Measurements from ENCODE around the gene NFASC. TPM values are rescaled to one million over a fixed set of nuclear protein-coding genes. Genes with fewer than 3 reads are reported as not detected.

Gene NFASC
- total RNA-seq, 1 experiment from 2014 or later = 16.9 TPM

DNA sequence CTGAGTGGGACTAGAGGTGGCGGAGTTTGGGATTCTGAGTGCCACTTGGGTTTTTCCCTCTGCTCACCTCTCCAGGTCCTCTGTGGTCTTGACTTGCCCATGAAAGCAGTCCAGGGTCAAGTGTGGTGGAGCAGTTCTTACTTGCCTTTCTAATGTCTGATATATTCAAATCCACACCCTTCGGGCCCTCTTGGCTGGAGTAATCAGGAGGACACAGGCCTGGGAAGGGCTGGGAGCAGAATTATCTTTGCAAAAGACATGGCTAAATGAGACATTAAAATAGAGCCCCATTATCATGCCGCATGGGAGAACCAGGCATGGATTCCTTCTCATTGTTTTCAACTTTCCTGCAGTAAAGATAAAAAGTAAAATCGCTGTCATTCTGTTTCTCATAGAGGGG is 74.0 kb downstream of the NFASC start:
- DNase-seq (ENCODE audit: low read depth, low spot score) (no peak), ATAC-seq (no peak)
- Histone ChIP-seq H3K27me3 (ENCODE audit: control insufficient read depth, insufficient read depth, low read length) (peaks cover 2% of the 10 kb centered on the region; the same call in 1 of the 2 replicates), H3K27ac (ENCODE audit: low read length) (no peak overlapping the region), H3K9me3 (ENCODE audit: control insufficient read depth, insufficient read depth, low read depth, low read length) (no peaks in the 10 kb centered on the region), H3K4me3 (ENCODE audit: low read depth in 2 of 2, low read length in 2 of 2) (no peak overlapping the region), H3K36me3 (ENCODE audit: control insufficient read depth, insufficient read depth, low read length) (no peaks in the 10 kb centered on the region), H3K4me1 (ENCODE audit: control insufficient read depth, insufficient read depth, low read length) (no peaks in the 10 kb centered on the region)
- CTCF ChIA-PET = no interaction called here
- POLR2A ChIA-PET = no interaction called here
- intact Hi-C loops (cut with micrococcal nuclease; ENCODE audit: unreplicated experiment) (loop anchor here (10.0 kb wide), 1 partner anchor 380 kb away; no protein-coding TSS in a partner anchor), in situ Hi-C loops (cut with HindIII; ENCODE audit: low pct_unique_long_range_greater_than_20kb, low sequenced_read_pairs) (no loop called here)
- BruUV-seq (replicated peaks) = no TSS peak
- TF ChIP-seq TCF7L2 (IDR thresholded peaks at IDR 0.05; ENCODE audit: low read depth, low read length) (no peak), POLR2AphosphoS5 (IDR thresholded peaks at IDR 0.05; ENCODE audit: low read depth, low read length) (no peak), SIN3A (IDR thresholded peaks at IDR 0.05; ENCODE audit: borderline replicate concordance, insufficient read depth, low read depth, low read length) (no peak)
- TF ChIP-seq, protein P1, sequence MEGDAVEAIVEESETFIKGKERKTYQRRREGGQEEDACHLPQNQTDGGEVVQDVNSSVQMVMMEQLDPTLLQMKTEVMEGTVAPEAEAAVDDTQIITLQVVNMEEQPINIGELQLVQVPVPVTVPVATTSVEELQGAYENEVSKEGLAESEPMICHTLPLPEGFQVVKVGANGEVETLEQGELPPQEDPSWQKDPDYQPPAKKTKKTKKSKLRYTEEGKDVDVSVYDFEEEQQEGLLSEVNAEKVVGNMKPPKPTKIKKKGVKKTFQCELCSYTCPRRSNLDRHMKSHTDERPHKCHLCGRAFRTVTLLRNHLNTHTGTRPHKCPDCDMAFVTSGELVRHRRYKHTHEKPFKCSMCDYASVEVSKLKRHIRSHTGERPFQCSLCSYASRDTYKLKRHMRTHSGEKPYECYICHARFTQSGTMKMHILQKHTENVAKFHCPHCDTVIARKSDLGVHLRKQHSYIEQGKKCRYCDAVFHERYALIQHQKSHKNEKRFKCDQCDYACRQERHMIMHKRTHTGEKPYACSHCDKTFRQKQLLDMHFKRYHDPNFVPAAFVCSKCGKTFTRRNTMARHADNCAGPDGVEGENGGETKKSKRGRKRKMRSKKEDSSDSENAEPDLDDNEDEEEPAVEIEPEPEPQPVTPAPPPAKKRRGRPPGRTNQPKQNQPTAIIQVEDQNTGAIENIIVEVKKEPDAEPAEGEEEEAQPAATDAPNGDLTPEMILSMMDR (IDR thresholded peaks at IDR 0.05) = no peak
- TF ChIP-seq, protein P2, sequence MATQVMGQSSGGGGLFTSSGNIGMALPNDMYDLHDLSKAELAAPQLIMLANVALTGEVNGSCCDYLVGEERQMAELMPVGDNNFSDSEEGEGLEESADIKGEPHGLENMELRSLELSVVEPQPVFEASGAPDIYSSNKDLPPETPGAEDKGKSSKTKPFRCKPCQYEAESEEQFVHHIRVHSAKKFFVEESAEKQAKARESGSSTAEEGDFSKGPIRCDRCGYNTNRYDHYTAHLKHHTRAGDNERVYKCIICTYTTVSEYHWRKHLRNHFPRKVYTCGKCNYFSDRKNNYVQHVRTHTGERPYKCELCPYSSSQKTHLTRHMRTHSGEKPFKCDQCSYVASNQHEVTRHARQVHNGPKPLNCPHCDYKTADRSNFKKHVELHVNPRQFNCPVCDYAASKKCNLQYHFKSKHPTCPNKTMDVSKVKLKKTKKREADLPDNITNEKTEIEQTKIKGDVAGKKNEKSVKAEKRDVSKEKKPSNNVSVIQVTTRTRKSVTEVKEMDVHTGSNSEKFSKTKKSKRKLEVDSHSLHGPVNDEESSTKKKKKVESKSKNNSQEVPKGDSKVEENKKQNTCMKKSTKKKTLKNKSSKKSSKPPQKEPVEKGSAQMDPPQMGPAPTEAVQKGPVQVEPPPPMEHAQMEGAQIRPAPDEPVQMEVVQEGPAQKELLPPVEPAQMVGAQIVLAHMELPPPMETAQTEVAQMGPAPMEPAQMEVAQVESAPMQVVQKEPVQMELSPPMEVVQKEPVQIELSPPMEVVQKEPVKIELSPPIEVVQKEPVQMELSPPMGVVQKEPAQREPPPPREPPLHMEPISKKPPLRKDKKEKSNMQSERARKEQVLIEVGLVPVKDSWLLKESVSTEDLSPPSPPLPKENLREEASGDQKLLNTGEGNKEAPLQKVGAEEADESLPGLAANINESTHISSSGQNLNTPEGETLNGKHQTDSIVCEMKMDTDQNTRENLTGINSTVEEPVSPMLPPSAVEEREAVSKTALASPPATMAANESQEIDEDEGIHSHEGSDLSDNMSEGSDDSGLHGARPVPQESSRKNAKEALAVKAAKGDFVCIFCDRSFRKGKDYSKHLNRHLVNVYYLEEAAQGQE (IDR thresholded peaks at IDR 0.05; ENCODE audit: insufficient read depth in 1 of 2, low read depth in 2 of 2, low read length in 1 of 2) = no peak

DNA sequence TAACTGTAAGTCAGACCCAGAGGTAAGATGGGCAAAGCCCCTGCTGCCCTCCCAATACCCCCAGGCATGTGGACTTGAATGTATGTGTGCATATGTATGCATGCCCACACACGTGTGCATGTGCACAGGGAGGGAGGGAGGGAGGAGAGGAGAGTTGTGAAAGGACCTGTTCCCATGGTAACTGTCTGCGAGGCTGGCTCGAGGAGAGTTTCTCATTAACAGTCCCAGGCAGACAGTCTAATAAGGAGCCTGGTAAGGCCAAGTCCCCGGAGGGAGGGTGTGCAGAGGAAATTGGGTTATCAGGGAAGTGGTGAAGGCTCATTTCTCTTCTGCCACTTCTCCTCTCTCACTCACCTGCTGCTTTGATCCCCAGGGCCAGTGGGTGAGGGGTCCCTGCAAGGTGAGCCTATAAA is 74.9 kb downstream of the NFASC start:
- ATAC-seq = no peak
- ChIA-PET CTCF (interaction anchor here (0.6 kb wide), 1 partner anchor 584 kb away, joined by 3 read pairs; no protein-coding TSS in a partner anchor), POLR2A (no interaction called here)
- no peaks in the 10 kb centered on the region for H3K36me3 ChIP-seq (ENCODE audit: control insufficient read depth, insufficient read depth, low read length)
- TF ChIP-seq, protein P1 (IDR thresholded peaks at IDR 0.05) = no peak
- TF ChIP-seq POLR2AphosphoS5 (IDR thresholded peaks at IDR 0.05; ENCODE audit: low read depth, low read length) (no peak), TCF7L2 (IDR thresholded peaks at IDR 0.05; ENCODE audit: low read depth, low read length) (no peak), SIN3A (IDR thresholded peaks at IDR 0.05; ENCODE audit: borderline replicate concordance, insufficient read depth, low read depth, low read length) (no peak)
- TF ChIP-seq, protein P2 (IDR thresholded peaks at IDR 0.05; ENCODE audit: insufficient read depth in 1 of 2, low read depth in 2 of 2, low read length in 1 of 2) = no peak
- H3K27me3 ChIP-seq (ENCODE audit: control insufficient read depth, insufficient read depth, low read length) = no peaks in the 10 kb centered on the region; the same call in 1 of the 2 replicates
- no peak for DNase-seq (ENCODE audit: low read depth, low spot score)
- no peak overlapping the region for H3K4me3 ChIP-seq (ENCODE audit: low read depth in 2 of 2, low read length in 2 of 2)
- H3K9me3 ChIP-seq (ENCODE audit: control insufficient read depth, insufficient read depth, low read depth, low read length) = no peaks in the 10 kb centered on the region
- no peaks in the 10 kb centered on the region for H3K4me1 ChIP-seq (ENCODE audit: control insufficient read depth, insufficient read depth, low read length)
- no TSS peak for BruUV-seq (replicated peaks)
- intact Hi-C loops (cut with micrococcal nuclease; ENCODE audit: unreplicated experiment) = loop anchor here (10.0 kb wide), 1 partner anchor 381 kb away; no protein-coding TSS in a partner anchor
- H3K27ac ChIP-seq (ENCODE audit: low read length) = no peak overlapping the region
- in situ Hi-C loops (cut with HindIII; ENCODE audit: low pct_unique_long_range_greater_than_20kb, low sequenced_read_pairs) = no loop called here
